HFFc6 (cell line): ENCODE measurements around the gene PDGFC. TPM values are rescaled to one million over a fixed set of nuclear protein-coding genes. Genes with fewer than 3 reads are reported as not detected.
A peak's percentile ranks its signal among the peaks of the same experiment; 100 is the strongest.

Experiments
- DNase-seq: peaks from one replicate; pipeline ENCODE4 v3.0.0-alpha.2; 2018
- H3K27ac Mint-ChIP-seq: 2 replicates; pipeline ENCODE4 v1.8.0; 2020; ENCODE audit warnings: mild to moderate bottlenecking, mixed read lengths
- H3K27me3 Mint-ChIP-seq: 2 replicates; pipeline ENCODE4 v1.8.0; 2021; ENCODE audit warnings: mild to moderate bottlenecking, moderate library complexity, mixed read lengths; ENCODE audit not compliant: insufficient read depth
- H3K36me3 Mint-ChIP-seq: 2 replicates; pipeline ENCODE4 v1.8.0; 2021; ENCODE audit warnings: low read depth, mixed read lengths
- H3K4me1 Mint-ChIP-seq: 2 replicates; pipeline ENCODE4 v1.8.0; 2020; ENCODE audit warnings: low read depth, mixed read lengths
- H3K4me3 Mint-ChIP-seq: 2 replicates; pipeline ENCODE4 v1.8.0; 2020; ENCODE audit warnings: mild to moderate bottlenecking, moderate library complexity, mixed read lengths
- H3K9me3 Mint-ChIP-seq: 2 replicates; pipeline ENCODE4 v1.8.0; 2020; ENCODE audit warnings: mild to moderate bottlenecking, mixed read lengths
- total RNA-seq, 6 experiments: library from RNA; stranded (reverse); fragmentation: NEBNext Ultra II Directional; extraction: Animal tissue kit (Norgen Biotek cat#: 25700); gene quantifications; 2 replicates in 1 of 6; 3 replicates in 5 of 6; pipeline ENCODE4 v1.2.3, GENCODE V29; 2021
- TF ChIP-seq, protein P1 (sequence below): fragments of 200-600 bp; sonication (generic); IDR thresholded peaks from 2 replicates; pipeline ENCODE4 v1.5.0; 2021; ENCODE audit warnings: antibody characterized with exemption, mild to moderate bottlenecking

The PDGFC gene
- total RNA-seq, 6 experiments from 2014 or later, result 71.5 to 112 (median 76.1) TPM

DNA sequence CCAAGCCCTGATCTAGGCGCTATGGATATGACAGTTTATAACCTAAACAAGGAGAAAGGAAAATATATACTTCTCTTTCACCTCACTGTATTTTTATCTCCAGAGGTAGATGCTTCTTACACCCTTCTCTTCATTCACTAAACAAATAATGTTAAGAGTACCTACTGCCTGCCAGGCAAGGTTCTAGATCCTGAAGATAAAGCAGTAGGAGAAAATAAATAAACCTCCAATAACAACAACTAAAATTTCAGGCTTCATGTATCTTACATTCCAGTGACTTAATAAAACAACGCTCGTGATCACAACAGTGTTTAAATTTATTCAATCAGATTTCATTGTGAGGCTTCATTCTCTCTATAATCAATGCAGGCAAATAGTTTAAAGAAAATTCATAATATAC is 20.7 kb downstream of the PDGFC start:
- no peaks in the 10 kb centered on the region for H3K9me3 Mint-ChIP-seq
- H3K27me3 Mint-ChIP-seq, result no peaks in the 10 kb centered on the region
- peak overlapping the region; percentile 48 for H3K4me3 Mint-ChIP-seq
- peaks cover 23% of the 10 kb centered on the region for H3K36me3 Mint-ChIP-seq
- TF ChIP-seq, protein P1, sequence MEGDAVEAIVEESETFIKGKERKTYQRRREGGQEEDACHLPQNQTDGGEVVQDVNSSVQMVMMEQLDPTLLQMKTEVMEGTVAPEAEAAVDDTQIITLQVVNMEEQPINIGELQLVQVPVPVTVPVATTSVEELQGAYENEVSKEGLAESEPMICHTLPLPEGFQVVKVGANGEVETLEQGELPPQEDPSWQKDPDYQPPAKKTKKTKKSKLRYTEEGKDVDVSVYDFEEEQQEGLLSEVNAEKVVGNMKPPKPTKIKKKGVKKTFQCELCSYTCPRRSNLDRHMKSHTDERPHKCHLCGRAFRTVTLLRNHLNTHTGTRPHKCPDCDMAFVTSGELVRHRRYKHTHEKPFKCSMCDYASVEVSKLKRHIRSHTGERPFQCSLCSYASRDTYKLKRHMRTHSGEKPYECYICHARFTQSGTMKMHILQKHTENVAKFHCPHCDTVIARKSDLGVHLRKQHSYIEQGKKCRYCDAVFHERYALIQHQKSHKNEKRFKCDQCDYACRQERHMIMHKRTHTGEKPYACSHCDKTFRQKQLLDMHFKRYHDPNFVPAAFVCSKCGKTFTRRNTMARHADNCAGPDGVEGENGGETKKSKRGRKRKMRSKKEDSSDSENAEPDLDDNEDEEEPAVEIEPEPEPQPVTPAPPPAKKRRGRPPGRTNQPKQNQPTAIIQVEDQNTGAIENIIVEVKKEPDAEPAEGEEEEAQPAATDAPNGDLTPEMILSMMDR, result no peak
- peaks cover 97% of the 10 kb centered on the region for H3K4me1 Mint-ChIP-seq
- peak overlapping the region; percentile 14 for H3K27ac Mint-ChIP-seq
- DNase-seq, result no peak

DNA sequence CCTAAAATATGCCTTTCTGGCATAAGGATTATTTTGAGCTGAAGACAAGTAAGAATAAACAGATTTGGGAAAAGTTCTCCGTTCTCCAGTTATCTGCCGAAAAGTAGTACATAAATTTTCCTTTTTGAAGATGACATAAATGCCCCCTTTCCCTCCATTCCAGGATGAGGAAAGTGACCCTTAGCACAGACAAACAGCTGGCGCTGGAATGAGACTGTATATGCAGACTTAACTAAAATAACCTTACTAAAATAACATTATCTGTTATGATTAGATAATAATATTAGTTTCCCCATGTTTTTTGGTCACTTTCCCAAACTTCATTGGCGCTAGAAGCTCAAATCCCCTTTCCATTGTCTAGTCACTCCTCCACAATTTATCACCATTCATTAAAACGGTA is 21.5 kb downstream of the PDGFC start:
- H3K9me3 Mint-ChIP-seq, result no peaks in the 10 kb centered on the region
- peak overlapping the region; percentile 72 for H3K27ac Mint-ChIP-seq
- H3K4me3 Mint-ChIP-seq, result peak overlapping the region; percentile 59; the same call in 1 of the 2 replicates
- no peak for DNase-seq
- peaks cover 18% of the 10 kb centered on the region for H3K36me3 Mint-ChIP-seq
- TF ChIP-seq, protein P1, result no peak
- no peaks in the 10 kb centered on the region for H3K27me3 Mint-ChIP-seq
- H3K4me1 Mint-ChIP-seq, result peaks cover 100% of the 10 kb centered on the region

DNA sequence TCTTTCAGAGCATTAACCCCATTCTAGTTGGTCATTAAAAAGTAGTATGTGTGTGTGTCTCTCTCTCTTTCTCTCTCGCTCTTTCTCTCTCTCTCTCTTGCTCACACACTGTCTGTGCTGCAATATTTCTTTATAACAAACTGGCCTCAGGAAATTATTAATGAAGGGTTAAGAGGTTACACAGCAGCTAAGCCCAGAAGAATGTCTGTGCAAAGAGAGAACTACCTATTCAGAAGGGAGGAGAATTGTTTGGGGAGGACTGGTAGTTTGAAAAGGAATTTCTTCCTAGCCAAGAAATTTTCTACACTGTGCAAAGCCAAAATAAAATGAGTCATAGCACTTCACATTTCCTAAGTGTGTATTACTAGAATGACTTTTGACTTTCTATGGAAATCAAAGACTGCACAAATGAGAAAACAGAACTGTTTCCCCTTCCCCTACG is 22.2 kb downstream of the PDGFC start:
- H3K27me3 Mint-ChIP-seq, result no peaks in the 10 kb centered on the region
- H3K4me3 Mint-ChIP-seq, result peak overlapping the region; percentile 59
- DNase-seq, result peak; percentile 78
- TF ChIP-seq, protein P1, result no peak
- peak overlapping the region; percentile 72 for H3K27ac Mint-ChIP-seq
- no peaks in the 10 kb centered on the region for H3K9me3 Mint-ChIP-seq
- H3K4me1 Mint-ChIP-seq, result peaks cover 100% of the 10 kb centered on the region
- H3K36me3 Mint-ChIP-seq, result peaks cover 11% of the 10 kb centered on the region

DNA sequence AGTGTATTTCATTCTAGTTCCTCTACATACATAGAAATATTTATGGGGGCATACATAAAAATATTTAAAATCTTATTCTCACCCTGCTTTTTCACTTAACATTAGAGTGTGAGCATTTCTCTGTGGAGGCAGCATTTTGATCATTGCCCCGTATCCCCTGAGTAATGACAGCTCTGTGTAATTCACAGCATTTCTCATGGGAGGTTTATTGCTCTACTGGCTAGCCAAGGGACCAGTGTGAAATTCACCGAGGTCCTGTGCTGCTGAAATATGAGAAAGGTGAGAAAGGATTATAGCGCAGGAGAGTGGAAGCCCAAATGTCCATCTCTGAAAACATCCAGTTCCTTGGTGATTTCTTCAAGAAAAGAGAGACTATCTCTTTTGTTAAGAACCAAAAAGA is 22.9 kb downstream of the PDGFC start:
- no peak for DNase-seq
- H3K9me3 Mint-ChIP-seq, result no peaks in the 10 kb centered on the region
- no peaks in the 10 kb centered on the region for H3K27me3 Mint-ChIP-seq
- H3K36me3 Mint-ChIP-seq, result peaks cover 5% of the 10 kb centered on the region; the same call in 1 of the 2 replicates
- TF ChIP-seq, protein P1, result no peak
- peaks cover 100% of the 10 kb centered on the region for H3K4me1 Mint-ChIP-seq
- peak overlapping the region; percentile 40; the same call in 1 of the 2 replicates for H3K27ac Mint-ChIP-seq
- H3K4me3 Mint-ChIP-seq, result no peak overlapping the region

DNA sequence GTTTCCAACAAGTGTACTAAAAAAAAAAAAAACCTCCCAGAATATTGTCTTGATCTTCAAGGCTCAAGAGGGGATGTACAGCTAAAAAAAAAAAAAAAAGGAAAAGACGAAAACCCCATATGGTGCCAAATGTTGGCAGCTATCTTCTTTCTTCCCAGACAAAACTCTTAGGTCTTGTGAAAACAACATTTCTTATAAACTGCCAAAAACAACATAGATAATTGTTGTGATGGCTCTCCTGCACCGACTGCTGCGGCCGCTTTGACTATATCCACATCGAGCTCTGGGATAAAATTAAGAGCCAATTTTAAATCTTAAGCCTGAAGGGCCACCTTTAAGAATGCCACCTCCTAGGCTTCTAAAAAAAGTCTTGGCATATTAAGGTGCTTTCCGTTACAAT is 23.5 kb downstream of the PDGFC start:
- TF ChIP-seq, protein P1, result no peak
- Mint-ChIP-seq H3K27me3 (no peaks in the 10 kb centered on the region), H3K4me1 (peaks cover 100% of the 10 kb centered on the region), H3K4me3 (no peak overlapping the region), H3K36me3 (no peaks in the 10 kb centered on the region; the same call in 1 of the 2 replicates), H3K27ac (peak overlapping the region; percentile 90), H3K9me3 (no peaks in the 10 kb centered on the region)
- DNase-seq, result no peak
